HG02759 (cell line): ENCODE data around the gene AKNA.
A peak's percentile ranks its signal among the peaks of the same experiment; 100 is the strongest.

Experiments used
- ATAC-seq: cut with Tn5 transposase; IDR thresholded peaks from one replicate; pipeline ENCODE4 v1.9.1; 2021; ENCODE audit warnings: mild to moderate bottlenecking, moderate library complexity; ENCODE audit not compliant: unreplicated experiment

AKNA gene, protein sequence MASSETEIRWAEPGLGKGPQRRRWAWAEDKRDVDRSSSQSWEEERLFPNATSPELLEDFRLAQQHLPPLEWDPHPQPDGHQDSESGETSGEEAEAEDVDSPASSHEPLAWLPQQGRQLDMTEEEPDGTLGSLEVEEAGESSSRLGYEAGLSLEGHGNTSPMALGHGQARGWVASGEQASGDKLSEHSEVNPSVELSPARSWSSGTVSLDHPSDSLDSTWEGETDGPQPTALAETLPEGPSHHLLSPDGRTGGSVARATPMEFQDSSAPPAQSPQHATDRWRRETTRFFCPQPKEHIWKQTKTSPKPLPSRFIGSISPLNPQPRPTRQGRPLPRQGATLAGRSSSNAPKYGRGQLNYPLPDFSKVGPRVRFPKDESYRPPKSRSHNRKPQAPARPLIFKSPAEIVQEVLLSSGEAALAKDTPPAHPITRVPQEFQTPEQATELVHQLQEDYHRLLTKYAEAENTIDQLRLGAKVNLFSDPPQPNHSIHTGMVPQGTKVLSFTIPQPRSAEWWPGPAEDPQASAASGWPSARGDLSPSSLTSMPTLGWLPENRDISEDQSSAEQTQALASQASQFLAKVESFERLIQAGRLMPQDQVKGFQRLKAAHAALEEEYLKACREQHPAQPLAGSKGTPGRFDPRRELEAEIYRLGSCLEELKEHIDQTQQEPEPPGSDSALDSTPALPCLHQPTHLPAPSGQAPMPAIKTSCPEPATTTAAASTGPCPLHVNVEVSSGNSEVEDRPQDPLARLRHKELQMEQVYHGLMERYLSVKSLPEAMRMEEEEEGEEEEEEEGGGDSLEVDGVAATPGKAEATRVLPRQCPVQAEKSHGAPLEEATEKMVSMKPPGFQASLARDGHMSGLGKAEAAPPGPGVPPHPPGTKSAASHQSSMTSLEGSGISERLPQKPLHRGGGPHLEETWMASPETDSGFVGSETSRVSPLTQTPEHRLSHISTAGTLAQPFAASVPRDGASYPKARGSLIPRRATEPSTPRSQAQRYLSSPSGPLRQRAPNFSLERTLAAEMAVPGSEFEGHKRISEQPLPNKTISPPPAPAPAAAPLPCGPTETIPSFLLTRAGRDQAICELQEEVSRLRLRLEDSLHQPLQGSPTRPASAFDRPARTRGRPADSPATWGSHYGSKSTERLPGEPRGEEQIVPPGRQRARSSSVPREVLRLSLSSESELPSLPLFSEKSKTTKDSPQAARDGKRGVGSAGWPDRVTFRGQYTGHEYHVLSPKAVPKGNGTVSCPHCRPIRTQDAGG (N-terminal part only)

DNA sequence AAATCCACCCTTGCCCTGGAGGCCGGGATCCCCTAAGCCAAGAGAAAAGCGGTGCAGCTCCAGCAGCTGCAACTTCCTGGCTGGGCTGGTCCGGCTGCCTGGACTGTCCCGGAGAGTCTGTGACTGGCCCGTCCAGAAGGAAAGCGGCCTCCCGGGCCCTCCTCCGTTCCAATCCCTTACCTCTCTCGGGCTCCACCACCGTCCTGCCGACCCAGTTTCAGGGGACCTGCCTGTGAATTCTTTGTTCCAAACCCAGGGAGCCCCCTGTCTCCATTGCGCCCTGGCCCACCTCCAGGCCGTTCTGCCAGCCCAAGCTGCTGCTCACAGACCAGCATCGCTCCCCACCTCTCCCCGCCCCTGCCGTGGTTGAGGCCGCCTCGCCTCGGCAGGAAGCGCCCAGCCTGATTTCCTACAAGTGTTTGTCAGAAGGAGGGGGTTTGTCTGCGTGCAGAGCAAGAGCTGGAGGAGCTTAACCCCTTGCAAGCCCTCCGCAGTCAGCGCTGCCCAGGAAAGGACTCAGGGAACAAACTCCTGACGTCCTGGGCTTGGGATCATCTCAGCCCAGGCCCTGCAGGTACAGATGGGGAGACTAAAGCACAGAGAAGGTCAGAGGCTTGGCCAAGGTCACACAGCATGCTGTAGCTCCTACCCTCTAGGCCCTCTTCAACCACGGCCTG, at the start of gene AKNA:
AKNA (minus strand) TSS at position 303 of the 677 bp plus-strand sequence. CDS start 6,649 bp downstream, outside the sequence.
- ATAC-seq: peak; percentile 29

DNA sequence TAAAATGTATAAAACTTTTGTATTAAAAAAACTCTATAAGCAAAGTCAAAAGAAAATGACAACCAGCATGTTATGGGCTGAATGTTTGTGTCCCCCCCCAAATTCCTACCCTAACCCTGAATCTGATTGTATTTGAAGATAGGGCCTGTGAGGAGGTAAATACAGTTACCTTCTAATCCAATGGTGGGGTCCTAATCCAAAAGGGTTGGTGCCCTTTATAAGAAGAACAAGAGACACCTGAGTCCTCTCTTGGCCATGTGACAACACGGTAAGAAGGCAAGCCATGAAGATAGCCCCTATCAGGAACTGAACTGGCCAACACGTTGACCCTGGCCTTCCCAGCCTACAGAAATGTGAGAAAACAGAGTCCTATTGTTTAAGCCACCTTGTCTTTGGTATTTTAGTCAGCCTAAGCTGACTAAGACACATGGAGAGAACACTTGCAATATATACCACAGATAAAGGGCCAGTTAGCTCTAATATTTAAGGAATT, 49.7 kb upstream of the AKNA start:
- no peak for ATAC-seq

DNA sequence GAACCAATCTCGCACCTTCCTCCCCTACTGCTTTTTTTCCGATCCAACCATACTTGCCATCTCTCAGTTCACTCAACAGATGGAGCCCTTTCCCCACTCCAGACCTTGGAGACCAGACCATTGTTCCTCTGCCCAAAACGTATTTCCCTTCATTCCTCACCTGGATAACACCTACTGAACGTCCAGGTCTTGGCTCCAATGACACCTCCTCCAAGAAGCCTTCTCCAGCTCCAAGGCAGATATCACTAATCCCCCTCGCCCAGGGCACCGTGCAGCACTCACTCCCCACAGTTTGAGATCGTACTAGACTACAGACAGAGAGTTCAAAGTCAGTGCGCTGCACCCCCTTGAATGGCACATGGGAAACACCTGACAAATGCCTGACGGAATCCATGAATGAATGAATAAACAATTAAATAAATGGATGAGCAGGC, 47.1 kb upstream of the AKNA start:
- no peak for ATAC-seq

DNA sequence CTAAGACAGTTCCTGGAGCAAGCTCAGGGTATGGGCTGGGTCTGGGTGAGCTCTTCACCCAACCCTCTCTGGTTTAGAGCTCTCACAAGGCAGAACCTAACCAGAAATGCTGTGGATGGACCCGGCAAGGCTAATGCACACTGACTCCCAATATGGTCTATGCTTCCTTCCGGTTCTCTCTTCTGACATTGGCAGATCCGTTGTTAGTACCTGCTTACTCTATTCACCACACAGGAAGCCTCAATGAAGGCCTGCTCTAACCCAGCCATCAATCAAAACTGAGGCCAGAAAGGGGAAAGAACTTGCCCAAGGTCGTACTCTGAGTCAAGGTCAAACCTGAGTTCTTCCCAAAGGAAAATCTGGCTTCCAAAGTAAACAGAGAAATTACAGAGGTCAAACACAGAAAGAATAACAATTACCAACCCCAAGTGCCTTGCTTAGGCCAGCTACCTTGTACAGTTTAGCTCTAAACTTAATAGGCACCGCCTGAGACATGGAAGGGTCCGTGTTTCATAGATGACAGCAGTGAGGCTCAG, 46.0 kb upstream of the AKNA start:
- no peak for ATAC-seq

GRCh38 chr9:114433086-114433485, 45.3 kb upstream of the AKNA start:
- no peak for ATAC-seq

DNA sequence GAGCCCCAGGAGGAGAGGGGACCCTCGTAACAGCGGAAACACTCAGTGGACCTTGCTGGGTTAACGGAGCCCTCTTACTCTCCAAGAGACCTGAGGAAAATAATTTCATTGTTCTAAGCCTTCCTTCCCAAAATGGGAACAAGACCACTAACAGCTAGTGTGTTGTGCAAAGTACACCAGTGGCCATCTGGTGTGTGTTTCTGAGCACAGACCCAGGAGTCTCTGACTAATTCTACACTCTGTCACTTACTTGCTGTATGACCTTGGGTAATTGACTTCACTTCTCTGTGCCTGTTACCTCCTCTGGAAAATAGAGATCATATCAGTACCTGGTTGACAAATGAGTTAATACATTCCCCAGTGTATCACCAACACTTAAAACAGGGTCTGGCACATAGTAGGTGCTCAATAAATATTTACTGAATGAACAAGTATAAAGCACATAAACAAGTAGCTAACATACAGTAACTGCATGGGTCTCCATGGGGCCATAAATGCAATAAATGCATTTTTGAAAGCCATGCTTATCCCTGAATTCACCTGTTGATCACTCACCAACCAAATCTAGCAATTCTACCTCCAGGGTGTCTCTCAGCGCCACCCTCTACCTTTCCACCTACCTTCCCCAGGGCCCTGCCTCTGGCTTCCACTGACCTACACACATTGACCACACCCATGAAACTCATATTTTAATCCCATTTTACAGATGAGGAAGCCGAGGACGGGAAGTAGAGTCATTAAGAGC, 44.7 kb upstream of the AKNA start:
- no peak for ATAC-seq

DNA sequence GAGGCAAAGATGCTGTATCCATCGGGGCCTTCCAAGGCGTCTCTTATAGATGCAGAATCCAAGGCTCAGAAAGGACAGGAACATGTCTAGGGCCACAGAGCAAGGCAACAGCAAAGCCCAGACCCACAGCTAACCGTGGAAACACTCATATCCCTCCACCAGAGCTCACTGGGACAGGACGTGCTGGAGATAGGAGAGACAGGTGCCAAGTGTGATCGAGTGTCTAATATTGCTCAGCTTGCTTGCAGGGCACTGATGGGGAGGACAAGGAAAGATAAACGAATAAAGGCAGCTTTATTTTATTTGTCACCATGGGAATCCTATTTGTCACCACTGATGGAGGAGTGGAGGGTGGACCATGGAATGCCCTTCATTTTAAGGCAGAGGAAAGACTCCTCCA, 44.0 kb upstream of the AKNA start:
- ATAC-seq: no peak

- no peak for ATAC-seq
Observed at GRCh38 chr9:114431003-114431402, 43.2 kb upstream of the AKNA start.

DNA sequence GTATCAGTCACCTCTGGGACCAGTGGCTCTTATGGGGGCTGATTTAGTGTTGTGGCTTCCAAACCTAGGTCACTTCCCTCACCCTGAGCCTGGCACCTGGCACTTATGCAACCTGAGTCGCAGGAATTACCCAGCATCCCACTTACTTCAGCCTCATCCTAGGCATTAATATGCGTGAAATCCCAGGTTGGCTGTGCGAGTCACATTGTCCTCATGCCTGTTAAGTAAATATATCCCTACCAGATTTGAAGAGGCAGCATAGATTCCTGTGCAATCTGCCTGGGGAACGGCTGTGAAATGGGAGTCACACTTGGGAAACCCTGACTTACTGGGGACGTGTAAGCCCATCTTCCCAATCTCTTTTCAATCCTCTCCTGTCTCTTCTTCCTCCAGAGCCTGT, 42.7 kb upstream of the AKNA start:
- ATAC-seq: no peak

DNA sequence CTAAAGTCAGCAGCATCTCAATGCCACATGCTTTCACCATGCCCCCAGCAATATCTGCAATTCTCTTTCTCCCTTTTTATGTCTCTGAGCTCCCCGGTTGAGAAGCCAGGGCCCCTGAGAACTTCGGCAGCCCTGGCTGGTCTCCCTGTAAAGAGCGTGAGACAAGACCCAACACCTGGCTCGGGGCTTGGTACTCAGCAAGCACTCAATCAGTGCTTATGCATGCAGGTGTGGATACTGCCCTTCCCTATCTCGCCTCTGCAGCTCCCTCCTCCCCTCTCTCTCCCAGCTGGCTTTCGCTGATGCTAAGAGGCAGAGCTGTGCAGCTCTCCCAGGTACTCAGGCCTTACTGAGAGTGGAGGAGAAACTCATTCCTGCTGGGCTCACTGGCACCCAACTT, 41.7 kb upstream of the AKNA start:
- no peak for ATAC-seq

DNA sequence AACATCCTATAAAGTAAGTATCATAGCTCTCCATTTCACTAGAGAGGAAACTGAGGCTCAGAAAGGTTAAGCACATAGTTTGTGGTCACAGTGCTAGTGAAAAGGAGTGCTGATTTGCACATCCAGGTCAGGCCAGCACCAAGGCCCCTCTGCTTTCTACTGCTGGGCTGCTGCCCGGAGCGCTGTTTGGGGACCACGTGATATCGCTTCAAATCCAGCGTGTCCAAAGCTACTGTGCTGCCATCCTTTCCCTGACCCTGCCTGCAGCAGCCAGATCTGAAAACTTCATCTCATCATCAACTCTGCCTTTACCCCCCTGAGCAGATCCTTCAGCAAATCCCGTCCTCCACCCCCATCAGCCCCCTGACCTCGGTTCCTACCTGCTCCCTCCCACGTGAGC, 40.7 kb upstream of the AKNA start:
- ATAC-seq: no peak

- no peak for ATAC-seq
Observed at GRCh38 chr9:114427644-114428043, 39.9 kb upstream of the AKNA start.

DNA sequence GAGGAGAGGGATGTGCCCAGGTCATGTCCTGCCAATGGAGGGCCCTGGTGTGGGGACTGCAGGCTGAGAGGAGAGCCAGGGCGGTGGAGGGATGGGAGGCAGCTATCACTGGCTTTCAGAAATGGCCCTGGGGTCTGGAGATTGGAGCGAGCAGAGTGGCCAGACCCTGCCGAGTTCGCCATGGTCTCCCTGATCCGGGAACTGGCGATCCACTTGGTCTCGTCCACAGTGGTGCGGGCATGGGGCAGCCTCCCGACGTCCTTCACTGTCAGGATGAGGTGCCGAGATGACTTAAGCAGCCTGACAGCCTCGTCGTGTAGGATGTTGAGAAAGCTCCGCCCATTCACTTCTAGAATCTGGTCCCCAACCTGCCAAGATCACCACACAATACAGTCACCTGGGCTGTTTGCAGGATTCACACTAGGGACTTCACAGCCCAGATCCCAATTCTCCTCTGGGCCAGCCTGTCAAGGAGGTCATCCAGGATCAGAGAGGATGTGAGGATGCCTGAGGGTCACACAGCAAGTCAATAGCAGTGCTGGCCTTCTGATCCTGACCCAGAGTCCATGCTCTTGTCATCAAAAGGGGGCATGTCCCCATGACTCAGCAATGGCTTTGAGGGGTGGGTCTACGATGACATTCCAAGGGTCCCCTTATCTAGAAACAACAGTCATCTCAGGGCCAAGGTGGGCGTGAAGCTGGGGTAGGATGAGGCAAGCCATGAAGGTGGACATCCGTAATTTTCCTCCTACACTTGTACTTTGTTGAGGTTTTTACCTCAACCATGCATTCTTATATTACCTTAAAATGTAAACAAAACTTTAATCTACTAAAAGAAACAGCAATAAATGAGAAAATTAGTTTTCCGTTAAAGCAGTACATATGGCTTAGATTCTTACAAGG, 38.5 kb upstream of the AKNA start:
- no peak for ATAC-seq

GRCh38 chr9:114425126-114425525, 37.3 kb upstream of the AKNA start:
- ATAC-seq: no peak

DNA sequence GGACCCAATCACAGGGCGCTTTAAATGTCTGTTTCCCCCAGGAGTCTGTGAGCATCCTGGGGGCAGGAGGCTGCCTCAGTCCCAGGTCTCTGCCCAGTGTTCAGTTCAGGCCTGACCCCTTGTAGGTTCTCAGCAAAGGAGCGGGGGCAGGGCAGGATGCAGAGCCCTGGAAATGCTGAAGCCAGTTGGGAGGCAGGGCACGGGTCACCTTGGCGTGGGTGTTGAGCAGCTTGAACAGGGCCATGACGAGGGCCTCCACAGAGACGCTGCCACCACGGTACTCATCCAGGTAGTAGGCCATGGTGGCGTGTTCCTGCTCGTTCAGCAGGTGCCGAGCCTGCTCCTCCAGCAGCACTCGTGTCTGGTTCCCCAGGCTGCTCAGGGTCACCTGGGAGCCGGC, 36.3 kb upstream of the AKNA start:
- ATAC-seq: no peak

- no peak for ATAC-seq
Observed at GRCh38 chr9:114423181-114423580, 35.4 kb upstream of the AKNA start.

GRCh38 chr9:114421147-114421546, 33.4 kb upstream of the AKNA start:
- ATAC-seq: no peak

DNA sequence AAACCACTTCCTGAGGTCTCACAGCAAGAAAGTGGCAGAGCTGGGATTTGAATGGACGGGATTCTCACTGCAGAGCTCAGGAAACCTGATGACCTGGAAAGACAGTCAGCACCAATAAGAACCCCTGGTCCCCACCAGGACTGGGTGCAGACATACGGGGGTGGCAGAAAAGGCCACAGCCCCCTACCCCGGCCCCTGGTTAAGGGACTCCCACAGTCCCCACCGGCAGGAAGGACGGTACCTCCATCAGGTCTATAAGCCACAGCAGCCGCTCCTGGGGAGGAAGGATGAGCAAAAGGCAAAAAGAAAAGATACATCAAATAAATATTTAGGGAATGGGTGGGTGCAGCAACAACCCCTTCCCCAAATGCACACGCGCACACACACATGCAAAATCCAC, 32.0 kb upstream of the AKNA start:
- no peak for ATAC-seq
